ENCODE measurements around the gene PROCR. TPM values are rescaled to one million over a fixed set of nuclear protein-coding genes. Genes with fewer than 3 reads are reported as not detected.
"Not testable (repeated sequence)": the region's sequence is repeated elsewhere in the genome, so short reads cannot be mapped to it uniquely, and the experiment has no call there.

The PROCR gene
- total and polyA plus RNA-seq, 9 donors, result 9.1 to 40.2 (median 21.6) TPM

- intact Hi-C loops (cut with DNase I), result loop anchor here in 3 of 4 donors (5.0 to 10.0 kb wide), 3 partner anchors 58 to 126 kb away; no protein-coding TSS in a partner anchor
- DNase-seq, result peak in 4 of 5 donors; percentile 22 to 51 (median 39)
- 6 to 7% (median 6%) methylated on average over 23 of the region's 23 CpGs for WGBS, 3 donors
These were observed 25.5 kb upstream of the PROCR start for GRCh38 chr20:35146299-35146919.

GRCh38 chr20:35146920-35147574, 24.8 kb upstream of the PROCR start, which contains the start of gene EDEM2:
EDEM2 (minus strand) TSS chr20:35147336; CDS start chr20:35147258, 78 bp downstream.
- DNase-seq, result peak; percentile 91 to 96 (median 94)
- no peaks in the 10 kb centered on the region for H3K27me3 ChIP-seq
- no peak for TF ChIP-seq EP300 (IDR thresholded peaks at IDR 0.05)
- no peak for TF ChIP-seq CTCF (IDR thresholded peaks at IDR 0.05)
- TF ChIP-seq POLR2A (IDR thresholded peaks at IDR 0.05), result peak; percentile 41
- H3K36me3 ChIP-seq, result no peaks in the 10 kb centered on the region
- intact Hi-C loops (cut with DNase I), result loop anchor here in 3 of 4 donors (5.0 to 10.0 kb wide), 3 partner anchors 58 to 125 kb away; no protein-coding TSS in a partner anchor
- H3K27ac ChIP-seq, result peak within 1 kb of the TSS; percentile 0 to 22
- H3K4me3 ChIP-seq, result peak within 1 kb of the TSS; percentile 70
- WGBS, 3 donors, result 0 to 1% (median 0%) methylated on average over 37 to 42 of the region's 42 CpGs
- H3K4me1 ChIP-seq (ENCODE audit: insufficient read depth), result peaks cover 5% of the 10 kb centered on the region
- no peaks in the 10 kb centered on the region for H3K9me3 ChIP-seq

More at GRCh38 chr20:35146299-35146919, 25.5 kb upstream of the PROCR start:
- Histone ChIP-seq H3K36me3 (no peaks in the 10 kb centered on the region), H3K27ac (peak overlapping the region; percentile 0 to 22), H3K9me3 (no peaks in the 10 kb centered on the region), H3K27me3 (no peaks in the 10 kb centered on the region), H3K4me1 (ENCODE audit: insufficient read depth) (peaks cover 5% of the 10 kb centered on the region), H3K4me3 (peak overlapping the region; percentile 70)
- TF ChIP-seq EP300 (IDR thresholded peaks at IDR 0.05), result no peak
- no peak for TF ChIP-seq CTCF (IDR thresholded peaks at IDR 0.05)
- TF ChIP-seq POLR2A (IDR thresholded peaks at IDR 0.05), result no peak

- H3K4me3 ChIP-seq, result peak overlapping the region; percentile 70
- H3K27me3 ChIP-seq; H3K36me3 ChIP-seq; H3K9me3 ChIP-seq; H3K4me1 ChIP-seq (ENCODE audit: insufficient read depth); DNase-seq: not testable (repeated sequence)
- WGBS, 3 donors, result 2 to 3% (median 2%) methylated on average over 19 of the region's 19 CpGs
- intact Hi-C loops (cut with DNase I), result loop anchor here in 3 of 4 donors (5.0 to 10.0 kb wide), 3 partner anchors 57 to 125 kb away; no protein-coding TSS in a partner anchor
- peak overlapping the region in 1 of 2 donors; percentile 22 for H3K27ac ChIP-seq
These were observed 24.2 kb upstream of the PROCR start for GRCh38 chr20:35147575-35148071.

GRCh38 chr20:35150846-35151579, 20.9 kb upstream of the PROCR start:
- 65 to 79% (median 72%) methylated on average over 6 of the region's 6 CpGs for WGBS, 3 donors
- Histone ChIP-seq H3K27me3 (no peaks in the 10 kb centered on the region), H3K4me1 (ENCODE audit: insufficient read depth) (peaks cover 5% of the 10 kb centered on the region), H3K4me3 (no peak overlapping the region), H3K27ac (no peak overlapping the region), H3K9me3 (no peaks in the 10 kb centered on the region), H3K36me3 (no peaks in the 10 kb centered on the region)
- intact Hi-C loops (cut with DNase I), result no loop called here
- TF ChIP-seq EP300 (IDR thresholded peaks at IDR 0.05) (no peak), POLR2A (IDR thresholded peaks at IDR 0.05) (no peak), CTCF (IDR thresholded peaks at IDR 0.05) (no peak)
- no peak for DNase-seq
